Progenitor cell of endocrine pancreas (in vitro differentiated cells): ENCODE data around the gene MYO18A. TPM values are rescaled to one million over a fixed set of nuclear protein-coding genes. Genes with fewer than 3 reads are reported as not detected.

ENCODE experiments used
- DNase-seq: peaks from one replicate; pipeline ENCODE4 v3.0.0; 2021; ENCODE audit warnings: low spot score; ENCODE audit not compliant: unreplicated experiment
- H3K27ac Mint-ChIP-seq: 2 replicates; pipeline ENCODE4 v1.8.0; 2021; ENCODE audit warnings: mild to moderate bottlenecking, moderate library complexity, mixed read lengths
- H3K27me3 Mint-ChIP-seq: 2 replicates; pipeline ENCODE4 v1.8.0; 2021; ENCODE audit warnings: mixed read lengths
- H3K36me3 Mint-ChIP-seq: 2 replicates; pipeline ENCODE4 v1.8.0; 2022; ENCODE audit warnings: mixed read lengths; ENCODE audit not compliant: insufficient read depth
- H3K4me1 Mint-ChIP-seq: 2 replicates; pipeline ENCODE4 v1.8.0; 2021; ENCODE audit warnings: low read depth, mixed read lengths
- H3K4me3 Mint-ChIP-seq: 2 replicates; pipeline ENCODE4 v1.8.0; 2021; ENCODE audit warnings: low read depth, mild to moderate bottlenecking, moderate library complexity, mixed read lengths
- H3K9me3 Mint-ChIP-seq: 2 replicates; pipeline ENCODE4 v1.8.0; 2021; ENCODE audit warnings: low read depth, mixed read lengths
- CTCF ChIP-seq: fragments of 200-600 bp; sonication (generic); IDR thresholded peaks from one replicate; pipeline ENCODE4 v1.5.0; 2021; ENCODE audit warnings: antibody characterized with exemption, mild to moderate bottlenecking; ENCODE audit not compliant: unreplicated experiment
- total RNA-seq: library from RNA; stranded (reverse); gene quantifications from 2 replicates; pipeline ENCODE4 v1.2.1, GENCODE V29; 2021

MYO18A gene
- total RNA-seq, 1 donor from 2014 or later, result 75.7 TPM

GRCh38 chr17:29120433-29120832 lies 59.8 kb downstream of the MYO18A start:
- H3K4me3 Mint-ChIP-seq, result no peak overlapping the region
- no peaks in the 10 kb centered on the region for H3K9me3 Mint-ChIP-seq
- H3K36me3 Mint-ChIP-seq, result peaks cover 3% of the 10 kb centered on the region
- no peak overlapping the region for H3K27ac Mint-ChIP-seq
- peaks cover 6% of the 10 kb centered on the region for H3K4me1 Mint-ChIP-seq
- no peak for TF ChIP-seq CTCF
- no peaks in the 10 kb centered on the region for H3K27me3 Mint-ChIP-seq
- no peak for DNase-seq

- H3K4me3 Mint-ChIP-seq, result no peak overlapping the region
Observed at GRCh38 chr17:29119265-29119664, 60.9 kb downstream of the MYO18A start.

GRCh38 chr17:29116804-29117753 lies 63.1 kb downstream of the MYO18A start:
- H3K9me3 Mint-ChIP-seq, result no peaks in the 10 kb centered on the region
- peak; percentile 78 for DNase-seq
- no peaks in the 10 kb centered on the region for H3K27me3 Mint-ChIP-seq
- peak; percentile 96 for TF ChIP-seq CTCF
- peaks cover 4% of the 10 kb centered on the region for H3K4me1 Mint-ChIP-seq
- H3K4me3 Mint-ChIP-seq, result no peak overlapping the region
- H3K27ac Mint-ChIP-seq, result no peak overlapping the region
- H3K36me3 Mint-ChIP-seq, result peaks cover 3% of the 10 kb centered on the region

More at GRCh38 chr17:29119265-29119664, 60.9 kb downstream of the MYO18A start:
- no peak for DNase-seq
- TF ChIP-seq CTCF, result no peak
- peaks cover 6% of the 10 kb centered on the region for H3K4me1 Mint-ChIP-seq
- H3K27me3 Mint-ChIP-seq, result no peaks in the 10 kb centered on the region
- H3K36me3 Mint-ChIP-seq, result peaks cover 3% of the 10 kb centered on the region
- H3K9me3 Mint-ChIP-seq, result no peaks in the 10 kb centered on the region
- no peak overlapping the region for H3K27ac Mint-ChIP-seq

DNA sequence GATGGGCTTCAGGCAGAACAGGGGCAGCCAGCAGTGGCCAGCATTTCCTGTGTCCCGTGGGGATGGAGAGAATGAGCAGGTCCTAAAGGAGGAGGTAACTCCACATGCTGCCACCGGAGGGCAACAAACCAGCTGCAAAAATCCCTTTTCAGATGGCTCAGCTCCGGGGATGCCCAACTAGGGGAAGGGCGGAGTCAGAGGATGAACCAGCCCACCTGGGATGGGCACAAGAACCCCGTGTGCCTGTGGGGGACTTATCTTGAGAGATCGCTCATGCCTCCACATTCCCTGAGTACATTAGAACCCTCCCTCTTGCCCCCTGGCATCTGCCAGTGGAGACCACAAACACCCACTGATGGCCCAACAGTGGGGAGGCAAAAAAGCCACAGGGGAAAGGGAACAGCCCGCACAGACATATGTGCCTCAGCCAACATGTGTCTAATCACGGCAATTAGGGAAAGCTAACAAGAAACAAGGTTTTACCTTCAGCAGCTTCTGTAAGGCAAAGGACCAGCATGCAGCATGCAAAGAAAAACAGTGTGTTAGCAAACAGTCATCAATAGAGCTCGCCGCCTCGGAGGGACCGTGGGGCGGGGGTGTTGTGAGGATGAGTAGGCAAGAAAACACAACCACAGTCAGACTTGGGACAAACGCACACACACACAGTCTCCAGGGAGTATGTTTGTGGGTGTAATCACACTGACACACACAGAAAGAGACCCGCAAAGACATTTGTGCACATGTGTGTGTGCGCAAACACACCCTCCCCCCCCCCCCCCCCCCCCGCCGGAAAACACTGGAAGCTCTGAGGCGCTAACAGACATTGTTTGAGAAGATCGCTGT lies 64.0 kb downstream of the MYO18A start:
- Mint-ChIP-seq H3K27me3 (no peaks in the 10 kb centered on the region), H3K27ac (peak overlapping the region; percentile 5), H3K36me3 (peaks cover 3% of the 10 kb centered on the region), H3K4me1 (peaks cover 6% of the 10 kb centered on the region), H3K4me3 (no peak overlapping the region), H3K9me3 (no peaks in the 10 kb centered on the region)
- TF ChIP-seq CTCF, result peak; percentile 55
- DNase-seq, result no peak

- TF ChIP-seq CTCF, result no peak
- H3K4me1 Mint-ChIP-seq, result peaks cover 12% of the 10 kb centered on the region
- DNase-seq, result no peak
- no peak overlapping the region for H3K27ac Mint-ChIP-seq
- H3K4me3 Mint-ChIP-seq, result no peak overlapping the region
- no peaks in the 10 kb centered on the region for H3K27me3 Mint-ChIP-seq
- H3K36me3 Mint-ChIP-seq, result peaks cover 6% of the 10 kb centered on the region
- H3K9me3 Mint-ChIP-seq, result no peaks in the 10 kb centered on the region
Observed at GRCh38 chr17:29115435-29115834, 64.8 kb downstream of the MYO18A start.
